HG02588 (cell line): Measurements from ENCODE around the gene TLR8.
"Not testable (repeated sequence)": the region's sequence is repeated elsewhere in the genome, so short reads cannot be mapped to it uniquely, and the experiment has no call there.

Experiments
- ATAC-seq: cut with Tn5 transposase; IDR thresholded peaks from one replicate; pipeline ENCODE4 v1.9.1; 2021; ENCODE audit warnings: mild to moderate bottlenecking, moderate library complexity; ENCODE audit not compliant: unreplicated experiment

Gene TLR8

DNA sequence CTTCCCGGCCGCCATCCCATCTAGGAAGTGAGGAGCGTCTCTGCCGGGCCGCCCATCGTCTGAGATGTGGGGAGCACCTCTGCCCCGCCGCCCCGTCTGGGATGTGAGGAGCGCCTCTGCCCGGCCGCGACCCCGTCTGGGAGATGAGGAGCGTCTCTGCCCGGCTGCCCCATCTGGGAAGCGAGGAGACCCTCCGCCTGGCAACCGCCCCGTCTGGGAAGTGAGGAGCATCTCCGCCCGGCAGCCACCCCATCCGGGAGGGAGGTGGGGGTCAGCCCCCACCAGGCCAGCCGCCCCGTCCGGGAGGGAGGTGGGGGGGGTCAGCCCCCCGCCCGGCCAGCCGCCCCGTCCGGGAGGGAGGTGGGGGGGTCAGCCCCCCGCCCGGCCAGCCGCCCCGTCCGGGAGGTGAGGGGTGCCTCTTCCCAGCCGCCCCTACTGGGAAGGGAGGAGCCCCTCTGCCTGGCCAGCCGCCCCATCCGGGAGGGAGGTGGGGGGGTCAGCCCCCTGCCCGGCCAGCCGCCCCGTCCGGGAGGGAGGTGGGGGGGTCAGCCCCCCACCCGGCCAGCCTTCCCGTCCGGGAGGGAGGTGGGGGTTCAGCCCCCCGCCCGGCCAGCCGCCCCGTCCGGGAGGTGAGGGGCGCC lies 56.9 kb downstream of the TLR8 start:
- ATAC-seq = not testable (repeated sequence)

DNA sequence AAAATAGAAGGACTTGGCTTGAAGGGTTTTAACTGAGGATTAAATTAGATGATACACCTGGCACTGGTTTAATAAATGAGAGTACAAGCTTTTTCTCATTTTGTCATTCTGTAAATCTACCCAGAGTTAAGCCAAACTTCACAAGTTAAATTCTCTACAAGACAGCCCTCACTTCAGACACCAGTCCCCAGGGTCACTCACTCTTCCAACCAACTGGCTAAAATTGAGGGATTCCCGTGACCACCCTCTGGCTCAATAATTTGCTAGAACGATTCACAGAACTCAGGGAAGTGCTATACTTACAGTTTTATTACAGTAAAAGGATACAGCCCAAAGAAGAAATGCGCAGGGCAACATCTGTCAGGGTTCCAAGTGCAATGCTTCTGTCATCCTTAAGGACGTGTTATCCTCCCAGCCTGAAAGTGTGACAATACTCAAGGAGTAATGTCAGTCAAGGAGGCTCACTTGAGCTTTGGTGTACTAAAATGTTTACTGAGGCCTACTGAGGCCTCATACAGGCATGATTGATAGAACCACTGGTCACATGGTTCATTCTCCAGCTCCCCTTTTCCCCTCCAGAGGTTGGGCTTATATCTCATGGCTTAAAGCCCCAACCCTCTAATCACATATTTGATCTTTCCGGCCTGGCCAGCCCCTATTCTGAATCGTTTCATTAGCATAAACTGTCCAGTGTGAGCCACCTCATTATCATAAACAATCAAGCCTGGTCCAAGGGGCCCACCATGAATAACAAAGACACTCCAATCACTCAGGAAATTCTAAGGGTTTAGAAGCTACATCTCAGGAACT lies 58.9 kb downstream of the TLR8 start:
- ATAC-seq = no peak

DNA sequence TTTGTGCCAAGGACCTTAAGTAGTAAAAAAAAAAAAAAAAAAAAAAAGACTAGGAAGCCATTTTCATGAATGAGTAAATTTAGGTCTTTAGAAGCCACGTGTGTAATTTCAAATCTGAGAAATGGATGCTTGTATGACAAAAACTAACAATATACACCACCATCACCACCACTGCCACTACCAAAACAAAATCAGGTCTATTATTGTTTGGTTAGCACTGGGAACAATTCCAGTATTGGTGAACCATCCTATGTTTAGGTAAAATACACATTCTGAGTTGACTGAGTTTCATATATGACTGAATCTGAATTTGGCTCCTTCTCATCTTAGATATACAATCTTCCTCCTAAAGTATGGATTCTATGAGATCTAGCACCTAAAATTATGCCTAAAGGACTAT lies 59.7 kb downstream of the TLR8 start:
- no peak for ATAC-seq

- ATAC-seq = no peak
These were observed 61.5 kb downstream of the TLR8 start for GRCh38 chrX:12967711-12968465.

- ATAC-seq = no peak
These were observed 64.3 kb downstream of the TLR8 start for GRCh38 chrX:12970691-12971202.

DNA sequence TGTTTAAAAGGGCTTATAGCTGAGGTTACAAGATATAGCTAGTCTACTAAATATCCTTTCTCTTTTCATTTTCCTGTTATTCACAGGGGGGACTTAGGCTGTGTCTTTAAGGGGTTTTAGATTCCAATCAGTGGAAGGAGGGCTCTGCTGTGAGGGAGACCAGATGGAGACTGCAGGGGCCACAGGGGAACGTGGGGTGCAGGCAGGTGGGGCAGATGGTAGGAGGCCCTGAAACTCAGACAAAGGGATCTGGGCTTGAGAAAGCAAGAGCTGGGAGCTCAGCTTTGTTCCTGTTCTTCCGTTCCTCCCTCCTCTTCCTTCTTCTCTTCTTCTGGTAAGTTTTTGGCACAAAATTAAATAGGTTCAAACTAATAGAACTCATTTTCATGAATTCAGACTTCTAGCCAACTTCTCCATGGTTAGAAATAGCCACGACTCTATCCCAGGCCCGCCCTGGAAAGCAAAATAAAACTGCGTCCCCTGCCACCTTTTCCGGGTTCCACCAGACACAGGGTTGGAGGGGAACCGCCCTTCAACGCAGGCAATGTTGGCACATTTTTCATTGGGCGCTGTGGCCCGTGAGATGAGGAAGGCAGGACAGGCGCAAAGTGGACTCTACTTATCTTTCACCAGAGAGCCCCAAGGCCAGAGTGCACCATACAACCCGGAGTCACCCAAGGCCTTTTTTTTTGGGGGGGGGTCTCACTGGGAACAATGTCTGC lies 65.0 kb downstream of the TLR8 start:
- ATAC-seq = no peak

- ATAC-seq = no peak
These were observed 65.8 kb downstream of the TLR8 start for GRCh38 chrX:12972243-12972642.
